GM18861 (cell line): Measurements from ENCODE around the gene HPSE2.

Source experiments
- ATAC-seq: cut with Tn5 transposase; IDR thresholded peaks from one replicate; pipeline ENCODE4 v1.9.1; 2021; ENCODE audit not compliant: unreplicated experiment

Gene HPSE2

GRCh38 chr10:98628206-98628605 is 607.4 kb downstream of the HPSE2 start:
- no peak for ATAC-seq

GRCh38 chr10:98627711-98628110 is 607.9 kb downstream of the HPSE2 start:
- no peak for ATAC-seq

- ATAC-seq, result no peak
Measured at GRCh38 chr10:98624963-98625362, 610.7 kb downstream of the HPSE2 start.

- no peak for ATAC-seq
Measured at GRCh38 chr10:98623176-98623575, 612.5 kb downstream of the HPSE2 start.

GRCh38 chr10:98621630-98622029 is 614.0 kb downstream of the HPSE2 start:
- ATAC-seq, result no peak

GRCh38 chr10:98620503-98620902 is 615.1 kb downstream of the HPSE2 start:
- no peak for ATAC-seq

DNA sequence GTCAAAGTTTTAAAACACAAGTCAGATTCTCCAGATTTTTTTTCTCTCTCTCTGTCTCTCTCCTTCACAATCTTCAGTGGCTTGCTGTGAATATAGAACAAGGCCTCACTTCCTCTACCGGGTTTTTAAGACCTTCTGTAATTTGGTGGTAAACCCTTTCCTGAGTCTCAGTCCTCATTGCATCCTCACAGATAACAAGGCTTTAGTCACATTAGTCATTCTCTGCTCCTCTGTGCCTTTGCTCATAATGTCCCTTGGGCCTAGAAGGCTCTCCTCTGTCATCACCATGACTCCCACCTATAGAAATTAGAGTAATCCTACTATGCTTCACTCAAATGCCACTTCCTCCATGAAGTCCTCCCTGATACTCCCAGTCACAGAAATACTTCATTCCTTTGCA is 616.2 kb downstream of the HPSE2 start:
- ATAC-seq, result no peak

DNA sequence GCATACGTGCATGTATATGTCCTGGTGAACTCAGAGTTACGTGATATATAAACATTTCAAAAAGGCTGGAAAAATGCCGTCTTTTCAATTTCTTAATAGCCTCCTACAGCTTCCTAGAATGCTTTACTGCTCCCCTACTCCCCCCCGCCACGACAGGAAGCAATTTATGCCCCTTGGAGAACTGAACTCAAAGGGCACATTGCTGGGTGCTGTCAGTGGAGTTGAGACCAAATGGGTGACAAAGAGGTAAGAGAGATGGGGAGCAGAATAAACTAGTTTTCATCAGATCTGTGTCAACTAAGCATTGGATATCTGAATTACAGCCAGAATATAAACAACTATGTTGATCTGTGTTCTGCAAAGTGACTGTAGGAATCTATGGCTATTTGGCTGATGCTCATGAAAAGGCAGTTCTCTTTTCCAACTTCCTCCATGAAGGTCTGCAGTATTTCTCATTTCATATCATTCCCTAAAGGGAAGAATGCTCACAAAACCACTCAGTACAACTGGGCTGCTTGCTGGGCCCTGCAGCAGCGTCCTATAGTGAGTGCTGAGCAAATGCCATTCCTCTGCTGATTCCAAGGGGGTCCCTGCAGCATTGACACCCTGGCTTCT is 617.6 kb downstream of the HPSE2 start:
- no peak for ATAC-seq

DNA sequence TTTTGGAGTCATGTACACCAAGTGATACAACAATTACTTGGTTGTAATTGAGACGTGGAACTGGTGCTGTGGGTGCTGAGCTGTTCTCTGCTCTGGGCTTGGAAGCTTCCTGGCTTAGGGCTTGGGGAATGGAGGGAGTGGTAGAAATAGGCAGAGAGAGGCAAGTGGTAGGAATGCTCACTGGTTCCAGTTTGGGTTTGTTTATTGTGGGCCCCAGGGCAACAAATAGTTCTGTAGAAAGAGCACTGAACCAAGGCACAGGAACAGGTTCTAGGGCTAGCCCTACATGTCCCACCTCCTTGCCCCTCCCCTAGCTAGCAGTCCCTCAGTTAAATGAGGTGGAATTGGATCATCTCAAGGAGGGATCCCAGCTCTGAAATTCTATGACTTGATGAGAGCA is 622.2 kb downstream of the HPSE2 start:
- ATAC-seq, result no peak

- no peak for ATAC-seq
Measured at GRCh38 chr10:98611436-98611835, 624.2 kb downstream of the HPSE2 start.

DNA sequence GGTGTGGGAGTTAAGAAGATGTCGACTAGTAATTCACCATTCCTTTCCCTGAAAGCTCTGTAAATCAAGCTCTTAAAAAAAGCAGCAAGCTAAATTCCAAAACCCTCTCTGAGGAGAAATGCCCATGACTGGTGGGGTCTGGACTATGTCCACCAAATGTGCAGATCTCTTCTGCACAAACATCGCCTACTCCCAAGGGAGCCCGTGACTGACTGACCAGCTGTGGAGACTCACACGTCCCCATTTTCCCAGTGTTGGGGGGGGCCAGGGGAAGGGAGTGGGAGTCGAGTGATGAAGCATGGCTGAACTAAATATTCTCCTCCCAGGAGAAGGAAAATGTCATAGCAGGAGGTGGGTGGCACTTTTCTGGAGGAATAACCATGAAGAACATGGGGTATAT is 624.8 kb downstream of the HPSE2 start:
- no peak for ATAC-seq

DNA sequence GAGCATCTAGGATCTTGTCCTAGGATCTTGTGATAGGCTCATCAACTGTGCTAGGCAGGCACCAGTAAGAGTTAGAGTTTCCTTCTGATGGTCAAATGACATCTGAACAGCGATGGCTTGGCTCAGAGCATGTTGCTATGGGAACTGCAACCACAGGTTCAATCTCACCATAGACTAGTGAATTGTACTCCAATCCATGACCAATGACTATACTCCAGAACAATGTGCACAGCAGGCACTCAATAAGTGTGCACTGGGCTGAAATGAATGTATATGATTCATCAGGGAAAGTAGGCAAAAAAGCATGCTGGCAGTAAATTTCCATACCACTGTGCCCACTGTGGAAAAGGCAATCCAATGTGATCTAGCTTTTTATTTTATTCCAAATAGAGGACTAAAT is 625.4 kb downstream of the HPSE2 start:
- no peak for ATAC-seq

DNA sequence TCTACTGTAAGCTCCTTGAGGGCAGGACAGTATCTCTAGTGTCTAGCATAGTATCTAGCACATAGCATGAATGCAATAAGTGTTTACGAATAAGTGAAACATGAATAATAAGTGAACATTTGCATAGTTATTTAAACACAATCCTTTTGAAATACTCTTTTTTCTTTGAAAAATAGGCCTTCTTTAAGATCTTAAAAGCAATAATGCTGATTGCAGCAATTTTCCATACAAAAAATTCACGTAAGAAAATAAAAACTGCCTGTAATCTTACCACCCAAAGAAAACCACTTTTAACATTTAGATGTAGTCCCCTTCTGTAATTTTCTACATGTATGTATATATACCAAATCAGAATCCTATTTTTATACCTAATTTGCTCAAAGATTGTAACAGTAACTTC is 626.4 kb downstream of the HPSE2 start:
- ATAC-seq, result no peak

DNA sequence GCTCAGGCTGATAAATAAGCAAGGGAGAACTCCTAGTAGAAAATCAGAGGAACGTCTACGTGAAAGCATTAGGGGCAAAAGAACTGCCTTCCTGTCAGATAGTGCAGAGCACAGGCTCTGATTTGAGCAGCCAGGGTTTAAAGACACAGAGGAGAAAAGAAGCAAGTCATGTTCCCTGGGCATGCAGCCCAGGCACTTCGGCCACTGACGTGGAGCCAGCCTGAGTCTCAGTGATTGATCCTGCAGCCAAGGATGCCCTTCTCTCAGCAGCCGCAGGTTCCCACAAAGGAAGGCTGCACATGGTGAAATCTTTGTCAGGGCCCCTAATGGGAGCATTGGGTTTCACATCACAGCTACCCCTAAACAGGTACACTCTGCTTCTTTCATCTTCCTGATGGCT is 627.2 kb downstream of the HPSE2 start:
- ATAC-seq, result no peak

DNA sequence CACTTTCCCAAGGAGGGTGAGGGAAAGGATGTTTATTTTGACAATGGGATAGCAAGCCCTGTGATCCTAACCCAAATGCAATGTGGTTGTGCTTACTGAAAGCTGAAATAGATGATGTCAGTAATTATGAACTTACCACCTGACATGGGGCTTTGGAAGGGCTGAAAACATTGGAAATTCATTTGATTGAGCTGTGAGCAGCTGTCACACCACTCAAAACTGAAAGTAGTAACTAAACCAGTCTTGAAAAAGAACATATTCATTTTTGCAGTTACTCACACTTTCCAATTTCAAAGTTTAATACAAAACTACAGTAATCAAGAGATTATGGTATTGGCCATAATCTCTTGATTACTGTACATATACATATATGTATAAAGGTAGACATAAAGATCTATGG is 633.4 kb downstream of the HPSE2 start:
- no peak for ATAC-seq

- ATAC-seq, result no peak
Measured at GRCh38 chr10:98599032-98599610, 636.5 kb downstream of the HPSE2 start.

DNA sequence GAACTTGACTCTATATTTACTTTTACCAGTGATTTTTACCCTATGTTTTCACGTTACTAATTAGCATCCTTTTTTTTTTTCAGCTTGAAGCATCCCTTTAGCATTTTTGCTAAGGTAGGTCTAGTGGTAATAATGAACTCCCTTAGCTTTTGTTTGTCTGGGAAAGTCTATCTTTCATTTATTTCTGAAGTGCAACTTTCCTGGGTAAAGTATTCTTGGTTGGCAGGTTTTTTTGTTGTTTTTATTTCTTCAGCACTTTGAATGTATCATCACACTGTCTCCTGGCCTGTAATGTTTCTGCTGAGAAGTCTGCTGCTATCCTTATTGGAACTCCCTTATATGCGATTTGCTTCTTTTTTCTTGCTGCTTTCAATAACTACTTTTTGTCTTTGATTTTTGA is 639.2 kb downstream of the HPSE2 start:
- ATAC-seq, result no peak

DNA sequence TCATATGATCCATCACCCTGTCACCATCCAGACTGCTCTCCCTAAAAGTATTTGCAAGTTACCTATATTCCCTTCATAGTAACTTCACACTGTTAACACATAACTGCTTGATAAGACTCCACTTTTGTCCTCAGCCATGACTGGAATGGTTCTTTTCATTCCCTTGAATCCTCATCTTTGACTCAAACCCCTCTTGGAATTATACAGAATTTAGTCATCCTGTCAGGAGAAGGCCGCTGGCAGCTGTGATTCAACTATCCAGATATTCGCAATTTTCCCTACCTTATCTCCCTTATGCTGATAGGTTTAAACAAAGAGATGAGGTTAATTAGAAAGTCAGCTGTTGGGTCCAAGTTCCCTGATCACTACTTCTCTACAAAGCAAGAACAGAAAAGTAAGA is 646.0 kb downstream of the HPSE2 start:
- ATAC-seq, result no peak

GRCh38 chr10:98589007-98589406 is 646.6 kb downstream of the HPSE2 start:
- no peak for ATAC-seq

GRCh38 chr10:98587156-98587837 is 648.4 kb downstream of the HPSE2 start:
- ATAC-seq, result no peak

- no peak for ATAC-seq
Measured at GRCh38 chr10:98586096-98586495, 649.6 kb downstream of the HPSE2 start.

- no peak for ATAC-seq
Measured at GRCh38 chr10:98582363-98582762, 653.3 kb downstream of the HPSE2 start.

DNA sequence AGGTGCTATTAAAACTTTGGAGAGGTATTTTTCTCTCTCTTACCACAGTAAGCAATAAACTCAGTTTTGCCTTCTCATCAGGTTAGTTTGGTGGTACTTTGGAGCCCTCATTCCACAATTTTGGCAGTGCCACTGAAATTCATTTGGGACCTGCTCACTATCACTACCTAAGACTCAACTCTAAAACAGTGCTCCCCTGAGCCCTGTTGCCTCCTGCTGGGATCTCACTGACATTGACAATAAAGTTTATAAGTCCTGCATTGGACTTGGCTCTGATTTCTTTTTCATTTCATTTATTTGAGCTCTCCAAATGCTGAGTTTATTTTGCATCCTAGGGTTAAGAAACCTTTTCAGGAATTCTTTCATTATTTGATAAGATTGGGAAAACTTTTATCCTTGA is 658.1 kb downstream of the HPSE2 start:
- no peak for ATAC-seq
